Activated CD8-positive, alpha-beta memory T cell treated with anti-CD3 and anti-CD28 coated beads for 48 hours (primary cell): ENCODE data around the gene IL17RE.
A peak's percentile ranks its signal among the peaks of the same experiment; 100 is the strongest.
"Not testable (repeated sequence)": the region's sequence is repeated elsewhere in the genome, so short reads cannot be mapped to it uniquely, and the experiment has no call there.

ENCODE experiments used
- DNase-seq, 3 experiments: peaks; one replicate each; pipeline ENCODE4 v3.0.0-alpha.2; 2020; ENCODE audit warnings: low read depth in 2 of 3, low spot score in 2 of 3

IL17RE gene

DNA sequence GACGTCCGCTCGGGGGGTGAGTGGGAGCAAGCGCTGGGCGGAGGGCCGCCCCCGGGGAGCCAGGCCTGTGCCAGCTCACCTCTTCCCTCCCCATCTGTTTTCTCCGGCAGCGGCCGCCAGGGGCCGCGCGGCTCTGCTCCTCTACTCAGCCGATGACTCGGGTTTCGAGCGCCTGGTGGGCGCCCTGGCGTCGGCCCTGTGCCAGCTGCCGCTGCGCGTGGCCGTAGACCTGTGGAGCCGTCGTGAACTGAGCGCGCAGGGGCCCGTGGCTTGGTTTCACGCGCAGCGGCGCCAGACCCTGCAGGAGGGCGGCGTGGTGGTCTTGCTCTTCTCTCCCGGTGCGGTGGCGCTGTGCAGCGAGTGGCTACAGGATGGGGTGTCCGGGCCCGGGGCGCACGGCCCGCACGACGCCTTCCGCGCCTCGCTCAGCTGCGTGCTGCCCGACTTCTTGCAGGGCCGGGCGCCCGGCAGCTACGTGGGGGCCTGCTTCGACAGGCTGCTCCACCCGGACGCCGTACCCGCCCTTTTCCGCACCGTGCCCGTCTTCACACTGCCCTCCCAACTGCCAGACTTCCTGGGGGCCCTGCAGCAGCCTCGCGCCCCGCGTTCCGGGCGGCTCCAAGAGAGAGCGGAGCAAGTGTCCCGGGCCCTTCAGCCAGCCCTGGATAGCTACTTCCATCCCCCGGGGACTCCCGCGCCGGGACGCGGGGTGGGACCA, 30.4 kb downstream of the IL17RE start:
- peak; percentile 65 to 79 (median 71) for DNase-seq

DNA sequence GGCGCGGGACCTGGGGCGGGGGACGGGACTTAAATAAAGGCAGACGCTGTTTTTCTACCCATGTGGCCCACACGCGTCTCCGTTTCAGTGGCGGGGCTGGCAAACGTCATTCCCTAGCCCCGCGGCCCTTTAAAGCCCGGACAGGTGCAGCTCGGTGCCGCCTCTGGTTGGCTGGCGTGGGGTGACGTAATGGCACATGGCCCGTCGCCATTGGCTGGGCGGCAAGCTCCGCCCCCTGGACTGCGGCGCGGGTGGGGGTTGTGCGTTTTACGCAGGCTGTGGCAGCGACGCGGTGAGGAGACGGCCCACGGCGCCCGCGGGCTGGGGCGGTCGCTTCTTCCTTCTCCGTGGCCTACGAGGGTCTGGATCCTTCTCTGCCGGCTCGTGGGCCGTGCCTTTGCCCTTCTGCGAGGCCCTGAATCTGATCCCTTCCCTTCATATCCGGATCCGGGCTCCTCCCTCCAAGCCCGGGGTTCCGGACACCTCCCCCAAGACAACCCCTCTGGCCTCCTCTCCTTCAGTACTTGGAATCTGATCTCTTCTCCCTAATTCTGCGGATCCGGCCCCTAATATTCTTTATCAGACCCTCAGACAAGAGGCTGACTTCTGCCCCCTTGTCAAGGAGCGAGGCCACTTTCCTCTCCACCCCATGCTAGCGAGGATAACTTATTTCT, 31.1 kb downstream of the IL17RE start, which contains the start of gene CRELD1:
CRELD1 (plus strand) TSS at position 274 of the 674 bp plus-strand sequence. CDS start 605 bp downstream, outside the sequence.
- peak; percentile 88 to 95 (median 89) for DNase-seq

DNA sequence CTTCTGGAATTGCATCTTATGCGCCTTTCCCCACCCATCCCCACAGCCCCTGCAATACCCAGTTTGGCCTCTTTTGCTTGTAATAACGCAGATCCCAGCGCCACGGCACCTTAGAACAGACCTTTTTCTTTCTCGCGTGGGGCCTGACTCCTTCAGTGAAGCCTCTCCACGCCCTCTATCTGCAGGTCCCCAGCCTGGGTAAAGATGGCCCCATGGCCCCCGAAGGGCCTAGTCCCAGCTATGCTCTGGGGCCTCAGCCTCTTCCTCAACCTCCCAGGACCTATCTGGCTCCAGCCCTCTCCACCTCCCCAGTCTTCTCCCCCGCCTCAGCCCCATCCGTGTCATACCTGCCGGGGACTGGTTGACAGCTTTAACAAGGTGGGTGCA, 31.6 kb downstream of the IL17RE start:
- no peak for DNase-seq

DNA sequence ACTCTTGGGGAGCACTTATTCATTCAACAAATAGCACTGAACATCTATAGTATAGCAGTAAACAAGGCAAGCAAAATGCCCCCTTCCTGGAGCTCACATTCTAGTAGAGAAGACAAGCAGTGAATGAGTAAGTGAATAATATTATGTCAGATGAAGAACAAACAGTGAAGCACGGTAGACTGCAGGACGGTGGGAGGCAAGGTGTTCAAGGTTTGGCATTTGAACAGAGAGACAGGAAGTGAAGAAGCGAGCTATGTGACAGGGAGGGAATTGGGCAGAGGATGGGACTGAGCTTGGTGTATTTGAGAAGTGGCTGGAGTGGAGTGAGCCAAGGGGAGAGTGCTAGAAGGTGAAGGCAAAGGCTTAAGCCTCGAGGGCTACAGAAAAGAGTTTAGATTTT, 32.3 kb downstream of the IL17RE start:
- DNase-seq, result no peak

DNA sequence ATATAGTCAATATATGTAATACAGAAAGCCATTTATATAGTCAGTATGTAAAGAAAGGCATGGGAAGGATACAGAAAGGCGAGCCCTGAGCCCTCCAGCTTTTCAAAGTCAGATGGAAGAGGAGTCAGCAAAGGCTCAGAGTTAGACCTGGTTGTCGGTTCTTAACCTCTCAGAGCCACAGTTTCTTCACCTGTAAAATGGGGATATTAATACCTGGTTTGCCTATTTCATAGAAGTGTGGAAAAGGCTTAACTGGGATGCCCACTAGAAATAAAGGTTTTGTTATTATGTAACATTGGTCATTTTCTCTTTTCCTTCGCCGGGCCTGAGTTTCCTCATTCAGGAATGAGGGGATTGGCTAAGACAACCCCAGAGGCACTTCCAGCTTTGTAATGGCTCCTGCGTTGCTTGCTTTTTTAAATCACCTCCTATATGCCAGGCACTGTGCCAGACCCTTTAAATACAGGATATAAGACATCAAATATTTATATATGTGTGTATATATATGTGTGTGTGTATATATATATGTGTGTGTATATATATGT, 33.4 kb downstream of the IL17RE start:
- no peak for DNase-seq

DNA sequence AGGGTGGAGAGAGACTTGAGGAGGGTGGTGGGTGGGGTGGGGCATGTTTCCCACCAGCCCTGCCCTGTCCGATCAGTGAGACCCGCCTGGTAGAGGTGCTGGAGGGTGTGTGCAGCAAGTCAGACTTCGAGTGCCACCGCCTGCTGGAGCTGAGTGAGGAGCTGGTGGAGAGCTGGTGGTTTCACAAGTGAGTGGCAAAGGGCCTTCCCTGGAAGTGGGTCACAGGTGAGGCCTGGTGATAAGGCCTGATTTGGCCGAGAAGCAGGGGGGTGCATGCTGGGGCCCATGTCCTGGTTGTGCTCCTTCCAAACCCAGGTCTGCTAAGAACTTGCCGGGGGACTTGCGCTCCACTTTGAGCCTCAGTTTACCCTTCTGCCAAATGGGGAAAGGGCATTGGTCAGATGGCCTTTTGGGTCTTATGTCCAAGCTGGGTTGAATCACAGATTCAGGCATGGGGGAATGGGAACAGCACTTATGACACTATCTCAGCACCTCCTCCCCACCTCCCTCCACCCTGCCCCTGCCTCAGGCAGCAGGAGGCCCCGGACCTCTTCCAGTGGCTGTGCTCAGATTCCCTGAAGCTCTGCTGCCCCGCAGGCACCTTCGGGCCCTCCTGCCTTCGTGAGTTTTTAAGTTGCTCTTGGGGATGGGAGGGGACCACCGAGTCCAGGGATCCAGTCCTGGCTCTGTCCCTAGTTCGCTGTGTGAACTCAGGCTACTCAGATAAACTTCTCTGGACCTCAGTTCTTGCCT, 35.0 kb downstream of the IL17RE start:
- DNase-seq, result no peak

DNA sequence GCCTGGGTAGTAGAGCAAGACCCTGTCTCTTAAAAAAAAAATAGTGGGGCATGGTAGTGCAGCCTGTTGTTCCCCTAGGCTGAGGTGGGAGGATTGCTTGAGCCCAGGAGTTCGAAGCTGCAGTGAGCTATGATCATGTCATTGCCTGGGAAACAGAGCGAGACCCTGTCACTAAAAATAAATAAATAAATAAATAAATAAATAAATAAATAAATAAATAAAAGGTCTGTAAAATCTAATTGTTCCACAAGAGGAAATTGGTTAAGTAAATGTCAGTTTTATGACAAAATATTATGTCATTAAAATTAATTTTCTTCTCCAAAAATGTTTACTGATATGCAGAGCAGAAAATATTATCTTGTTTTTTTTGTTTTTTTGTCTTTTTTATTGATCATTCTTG, 36.3 kb downstream of the IL17RE start:
- no peak for DNase-seq

DNA sequence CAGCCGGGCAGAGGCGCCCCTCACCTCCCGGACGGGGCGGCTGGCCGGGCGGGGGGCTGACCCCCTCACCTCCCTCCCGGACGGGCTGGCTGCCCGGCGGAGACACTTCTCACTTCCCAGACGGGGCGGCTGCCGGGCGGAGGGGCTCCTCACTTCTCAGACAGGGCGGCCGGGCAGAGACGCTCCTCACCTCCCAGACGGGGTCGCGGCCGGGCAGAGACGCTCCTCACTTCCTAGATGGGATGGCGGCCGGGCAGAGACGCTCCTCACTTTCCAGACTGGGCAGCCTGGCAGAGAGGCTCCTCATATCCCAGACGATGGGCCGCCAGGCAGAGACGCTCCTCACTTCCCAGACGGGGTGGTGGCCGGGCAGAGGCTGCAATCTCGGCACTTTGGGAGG, 37.3 kb downstream of the IL17RE start:
- DNase-seq, result not testable (repeated sequence)

DNA sequence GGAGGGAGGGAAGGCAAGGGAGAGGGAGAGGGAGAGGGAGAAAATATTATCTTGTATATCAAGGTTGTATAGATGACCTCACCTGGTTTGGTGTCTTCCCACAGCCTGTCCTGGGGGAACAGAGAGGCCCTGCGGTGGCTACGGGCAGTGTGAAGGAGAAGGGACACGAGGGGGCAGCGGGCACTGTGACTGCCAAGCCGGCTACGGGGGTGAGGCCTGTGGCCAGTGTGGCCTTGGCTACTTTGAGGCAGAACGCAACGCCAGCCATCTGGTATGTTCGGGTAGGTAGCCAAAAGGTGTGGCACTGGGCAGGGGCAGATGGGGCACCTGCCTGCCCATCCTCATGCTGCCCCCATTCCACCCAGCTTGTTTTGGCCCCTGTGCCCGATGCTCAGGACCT, 38.1 kb downstream of the IL17RE start:
- DNase-seq, result no peak

DNA sequence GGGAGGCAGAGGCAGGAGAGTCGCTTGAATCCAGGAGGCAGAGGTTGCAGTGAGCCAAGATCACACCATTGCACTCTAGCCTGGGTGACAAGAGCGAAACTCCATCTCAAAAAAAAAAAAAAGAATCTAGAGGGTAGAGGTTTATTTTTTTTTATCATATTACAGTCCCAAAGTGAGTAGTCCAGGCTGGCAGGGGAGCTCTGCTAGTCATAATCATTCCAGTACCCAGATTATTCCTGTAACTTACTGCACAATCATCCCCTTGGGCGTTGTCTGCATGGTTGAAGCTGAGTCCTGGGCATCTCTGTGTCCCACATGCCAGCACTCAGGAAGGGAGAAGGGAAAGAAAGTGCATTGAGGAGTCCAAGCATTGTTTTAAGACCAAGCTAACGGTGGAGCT, 39.5 kb downstream of the IL17RE start:
- no peak for DNase-seq

DNA sequence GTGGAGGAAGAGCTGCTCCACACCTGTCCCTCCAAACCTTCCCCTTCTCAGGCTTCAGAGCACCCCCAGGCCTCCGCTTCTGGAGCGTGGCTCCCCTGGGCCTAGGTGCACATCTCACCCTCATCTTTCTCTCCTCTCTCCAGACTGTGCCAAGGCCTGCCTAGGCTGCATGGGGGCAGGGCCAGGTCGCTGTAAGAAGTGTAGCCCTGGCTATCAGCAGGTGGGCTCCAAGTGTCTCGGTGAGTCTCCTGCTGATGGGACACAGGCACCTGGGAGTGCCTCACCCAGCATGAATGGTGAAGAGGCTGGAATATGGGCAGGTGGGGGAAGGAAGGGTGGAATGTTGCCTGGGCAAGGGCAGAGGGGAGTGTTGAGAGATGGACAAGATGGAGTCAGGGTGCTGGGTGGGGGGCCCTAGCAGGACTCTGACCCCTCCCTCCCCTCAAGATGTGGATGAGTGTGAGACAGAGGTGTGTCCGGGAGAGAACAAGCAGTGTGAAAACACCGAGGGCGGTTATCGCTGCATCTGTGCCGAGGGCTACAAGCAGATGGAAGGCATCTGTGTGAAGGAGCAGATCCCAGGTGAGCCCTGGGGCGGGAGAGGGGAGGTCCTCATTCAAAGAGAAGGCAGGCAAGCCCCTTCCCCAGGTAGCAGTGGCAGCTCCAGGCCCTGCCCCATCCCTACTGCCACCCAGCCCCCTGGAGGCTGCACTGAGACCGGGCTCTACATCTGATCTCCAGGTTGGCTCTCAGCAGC, 40.5 kb downstream of the IL17RE start:
- no peak for DNase-seq

DNA sequence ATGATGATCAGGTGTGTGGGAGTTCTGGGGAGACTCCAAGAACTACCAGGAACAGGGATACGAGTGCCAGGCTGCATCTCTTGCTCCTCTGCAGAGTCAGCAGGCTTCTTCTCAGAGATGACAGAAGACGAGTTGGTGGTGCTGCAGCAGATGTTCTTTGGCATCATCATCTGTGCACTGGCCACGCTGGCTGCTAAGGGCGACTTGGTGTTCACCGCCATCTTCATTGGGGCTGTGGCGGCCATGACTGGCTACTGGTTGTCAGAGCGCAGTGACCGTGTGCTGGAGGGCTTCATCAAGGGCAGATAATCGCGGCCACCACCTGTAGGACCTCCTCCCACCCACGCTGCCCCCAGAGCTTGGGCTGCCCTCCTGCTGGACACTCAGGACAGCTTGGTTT, 41.6 kb downstream of the IL17RE start:
- DNase-seq, result no peak

DNA sequence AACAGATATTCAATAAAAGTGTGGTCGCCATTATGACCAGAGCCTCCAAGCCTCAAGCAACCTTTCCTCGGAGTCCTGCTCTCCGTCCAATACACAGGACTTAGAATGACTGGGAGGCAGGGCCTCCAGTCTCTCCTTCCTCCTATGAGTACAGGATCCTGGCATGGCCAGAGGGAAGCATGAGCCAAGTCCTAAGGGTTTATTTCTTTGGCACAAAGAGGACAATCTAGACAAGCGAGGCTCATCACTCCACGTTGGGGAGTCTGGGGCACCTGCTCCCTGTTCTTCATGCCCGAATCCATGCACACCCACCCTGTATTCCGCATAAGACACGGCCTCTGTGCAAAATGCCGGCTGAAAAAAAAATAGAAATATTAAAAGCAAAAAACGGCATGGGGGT, 42.7 kb downstream of the IL17RE start:
- DNase-seq, result no peak

DNA sequence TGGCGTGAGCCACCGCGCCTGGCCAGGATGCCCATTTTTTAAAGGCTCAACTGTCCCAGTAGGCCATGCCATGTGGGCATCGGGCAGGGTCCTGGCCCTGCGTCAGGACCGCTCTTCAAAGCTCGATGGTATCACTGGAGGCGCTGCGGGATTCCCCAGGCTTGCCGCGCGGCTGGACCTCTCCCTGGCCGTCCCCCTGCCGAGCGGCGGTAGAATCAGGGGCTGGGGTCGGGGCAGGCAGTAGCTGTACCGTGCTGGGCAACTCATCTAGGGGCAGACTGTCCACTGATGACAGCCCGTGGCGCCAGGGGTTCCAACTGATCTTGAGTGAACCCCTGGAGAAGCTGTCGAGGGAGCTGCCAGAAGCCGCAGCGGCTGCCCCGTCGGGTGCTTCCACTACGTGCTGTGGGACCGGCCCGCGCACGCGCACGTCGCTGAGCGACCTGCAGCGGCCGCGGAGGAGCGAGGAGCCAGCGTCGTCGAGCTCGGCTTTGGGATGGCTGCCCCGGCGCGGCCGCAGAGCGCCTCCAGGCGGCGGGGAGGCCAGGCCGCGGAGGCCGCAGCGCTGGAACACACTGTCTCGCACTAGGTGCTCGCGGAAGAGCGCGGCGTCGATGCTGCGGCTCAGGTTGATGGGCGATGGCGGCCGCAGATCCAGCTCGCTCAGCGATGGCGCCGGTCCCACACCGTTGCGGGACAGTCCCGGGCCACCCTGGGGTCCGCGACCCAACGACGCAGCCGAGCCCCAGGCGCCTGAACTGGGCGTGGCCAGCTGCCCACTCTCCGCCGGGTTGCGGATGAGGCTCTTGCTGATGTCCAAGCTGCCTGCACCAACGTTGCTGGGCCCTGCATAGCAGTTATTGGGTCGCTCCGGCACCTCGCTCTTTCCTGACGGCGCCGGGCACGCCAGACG, 43.7 kb downstream of the IL17RE start:
- peak; percentile 33 to 77 (median 69) for DNase-seq

DNA sequence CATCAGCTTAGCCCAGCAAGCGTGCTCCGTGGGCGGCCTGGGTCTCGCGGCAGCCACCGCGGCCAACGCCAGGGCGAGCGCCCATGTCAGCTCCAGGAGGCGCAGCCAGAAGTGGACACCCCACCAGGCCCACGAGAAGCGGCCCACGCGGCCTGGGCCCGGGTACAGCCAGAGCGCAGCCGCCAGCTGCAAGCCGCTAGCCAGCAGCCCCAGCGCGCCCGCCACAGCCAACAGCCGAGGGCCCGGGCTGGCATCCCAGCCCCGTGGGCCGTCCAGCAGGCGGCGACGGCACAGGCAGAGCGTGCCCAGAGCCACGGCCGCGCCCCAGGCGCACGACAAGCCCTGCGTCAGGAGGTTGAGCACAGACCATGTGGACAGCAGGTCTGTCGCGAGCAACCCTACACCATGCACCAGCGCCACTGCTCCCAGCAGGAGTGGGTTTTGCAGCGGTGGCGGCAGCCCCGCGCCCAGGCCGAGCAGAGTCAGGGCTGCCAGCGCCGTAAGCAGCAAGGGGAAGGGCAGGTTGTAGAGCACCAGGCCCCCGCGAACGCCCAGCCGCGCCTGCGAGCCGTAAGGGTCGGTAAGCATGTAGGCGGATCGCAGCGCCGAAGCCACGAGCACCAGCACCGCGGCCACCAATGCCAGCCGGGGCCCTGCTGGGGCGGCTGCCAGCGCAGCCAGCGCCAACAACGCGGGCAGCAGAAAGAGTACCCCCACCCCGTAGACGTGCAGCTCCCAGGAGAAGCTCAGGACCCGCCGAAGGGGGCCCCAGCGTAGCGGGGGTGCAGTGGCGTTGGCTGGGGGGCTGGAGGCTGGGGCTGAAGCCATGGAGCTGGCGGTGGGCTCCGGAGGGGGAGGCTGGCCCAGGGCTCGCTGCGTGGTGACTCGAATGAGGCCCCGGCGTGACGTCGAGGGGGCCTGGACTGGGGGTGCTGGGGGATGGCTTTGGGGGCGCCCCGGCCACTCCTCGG, 44.7 kb downstream of the IL17RE start:
- DNase-seq, result no peak

DNA sequence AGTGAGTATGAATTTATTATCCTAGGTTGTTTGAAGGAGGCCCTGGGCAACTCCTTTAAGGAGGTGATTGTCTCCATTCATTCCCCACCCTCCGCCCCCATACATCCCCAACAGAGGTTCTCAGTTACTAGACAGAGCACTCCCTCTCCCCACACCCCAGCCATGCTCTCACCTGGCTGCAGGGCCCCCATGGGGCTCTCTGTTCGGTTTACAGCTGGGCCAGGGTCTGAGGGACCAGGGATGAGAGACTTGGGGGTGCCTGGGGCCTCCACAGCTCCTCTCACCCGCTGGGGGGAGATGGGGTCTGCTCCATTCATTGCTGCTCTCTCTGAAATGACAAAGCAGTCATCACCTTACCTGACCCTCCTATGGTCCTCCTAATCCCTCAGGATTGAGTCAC, 45.9 kb downstream of the IL17RE start:
- DNase-seq, result no peak

DNA sequence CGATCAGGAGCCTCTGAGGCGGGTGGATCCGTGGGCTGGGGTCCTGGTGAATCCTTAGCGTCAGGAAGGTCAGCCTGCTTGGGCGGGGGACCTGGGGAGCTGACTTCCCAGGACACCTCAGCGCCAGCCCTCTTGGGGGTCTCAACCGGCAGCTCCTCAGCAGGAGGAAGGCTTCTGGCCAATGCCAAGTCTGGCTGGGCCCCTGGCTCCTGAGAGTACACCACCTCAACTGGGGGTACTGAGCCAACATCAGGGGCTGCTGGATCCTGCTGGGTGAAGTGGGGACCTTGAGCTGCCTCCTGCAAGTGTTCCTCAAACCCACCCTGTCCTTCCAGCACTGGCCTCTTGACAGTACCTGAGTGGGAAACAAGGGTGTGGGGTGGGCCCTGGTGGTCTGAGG, 46.5 kb downstream of the IL17RE start:
- DNase-seq, result no peak

DNA sequence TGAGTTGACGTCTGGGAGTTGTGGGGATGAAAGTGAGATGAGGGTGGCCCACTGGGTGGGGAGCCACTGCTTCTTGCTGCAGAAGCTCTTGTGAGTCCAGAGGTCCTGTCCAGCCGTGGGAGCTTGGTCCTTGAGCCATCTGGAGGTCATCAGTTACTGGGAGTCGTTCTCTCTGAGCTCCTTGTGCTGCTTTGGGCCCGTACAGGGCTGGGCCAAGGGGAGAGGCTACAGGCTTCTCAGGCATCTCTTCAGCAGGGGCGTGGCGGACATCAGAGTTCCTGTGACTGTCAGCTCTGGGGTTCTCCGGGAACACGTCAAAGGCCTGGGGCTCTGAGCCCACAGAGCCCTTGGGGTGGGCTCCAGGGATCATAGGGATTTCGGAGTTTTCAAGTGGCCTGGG, 47.0 kb downstream of the IL17RE start:
- no peak for DNase-seq

DNA sequence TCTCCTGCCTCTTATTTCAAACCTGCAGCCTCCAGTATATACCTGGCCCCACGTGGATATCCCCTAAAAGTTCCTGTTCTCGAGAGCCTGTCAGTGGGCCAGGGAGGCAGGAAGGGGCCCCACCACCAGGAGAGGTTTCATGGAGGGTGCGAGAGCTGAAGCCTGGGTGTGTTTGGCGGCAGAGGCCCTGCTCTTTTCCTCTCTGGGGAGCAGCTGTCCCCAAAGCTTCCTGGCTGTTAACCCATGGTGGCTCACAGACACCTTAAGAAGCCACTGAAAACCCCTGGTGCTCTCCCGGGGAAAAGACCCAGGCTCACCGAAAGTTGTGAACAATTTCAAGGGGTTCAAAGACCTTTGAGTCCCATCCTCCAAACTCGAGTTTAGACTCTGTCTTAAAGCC, 48.5 kb downstream of the IL17RE start:
- DNase-seq, result no peak
